Endothelial cell of umbilical vein (primary cell): Measurements from ENCODE around the gene ZFYVE9. TPM values are rescaled to one million over a fixed set of nuclear protein-coding genes. Genes with fewer than 3 reads are reported as not detected.

Experiments
- BruUV-seq: library from RNA; stranded (reverse); fragments of 400-500 nt; replicated peaks from 2 replicates; lab custom pipeline; 2021; lab: Mats Ljungman, UMichigan
- CTCF ChIA-PET: fragments of 300-600, 350-600 bp; sonication (Branson Sonifier 250); formaldehyde crosslinking; loops from one replicate; lab custom pipeline; 2021; ENCODE audit warnings: antibody characterized with exemption, inconsistent platforms; lab: Charles Lee
- POLR2A ChIA-PET: fragments of 300-600, 350-600 bp; sonication (Branson Sonifier 250); formaldehyde crosslinking; loops from one replicate; lab custom pipeline; 2021; ENCODE audit warnings: antibody characterized with exemption, inconsistent platforms; lab: Charles Lee
- DNase-seq: peaks from one replicate; pipeline ENCODE4 v3.0.0-alpha.2; 2011; ENCODE audit warnings: low read depth, low spot score
- FAIRE-seq: peaks from 2 replicates; lab custom pipeline; 2011; peaks lifted over from hg19 to GRCh38; lab: Jason Lieb, UNC
- H2AFZ ChIP-seq: 2 replicates; pipeline ENCODE4 v1.6.0; 2012; ENCODE audit warnings: low read depth, low read length, control low read depth, inconsistent platforms
- H3K27ac ChIP-seq: 2 replicates; pipeline ENCODE4 v1.5.1; 2011; ENCODE audit warnings: low read depth, mild to moderate bottlenecking, control low read depth, low read length, moderate library complexity; ENCODE audit not compliant: insufficient read depth
- H3K27me3 ChIP-seq, 2 experiments: 2 replicates each; pipeline versions ENCODE4 v1.6.0 to v1.6.1; 2011; ENCODE audit warnings: low read length in 2 of 2, mixed read lengths in 1 of 2; ENCODE audit not compliant: control insufficient read depth in 2 of 2, insufficient read depth in 2 of 2
- H3K36me3 ChIP-seq, 2 experiments: 2 replicates in 1 of 2; 3 replicates in 1 of 2; pipeline ENCODE4 v1.5.1; 2011; ENCODE audit warnings: low read length in 2 of 2, mild to moderate bottlenecking in 1 of 2, moderate library complexity in 1 of 2; ENCODE audit not compliant: control insufficient read depth in 2 of 2, insufficient read depth in 2 of 2; ENCODE audit errors: extremely low read depth in 1 of 2
- H3K4me1 ChIP-seq: 3 replicates; pipeline ENCODE4 v1.5.1; 2011; ENCODE audit warnings: mild to moderate bottlenecking, low read length; ENCODE audit not compliant: control insufficient read depth, insufficient read depth; ENCODE audit errors: extremely low read depth
- H3K4me2 ChIP-seq: 2 replicates; pipeline ENCODE4 v1.6.1; 2011; ENCODE audit warnings: low read length, control low read depth, mixed read lengths; ENCODE audit not compliant: insufficient read depth
- H3K4me3 ChIP-seq, 3 experiments: fragments of 200-600 bp in 1 of 3; sonication (generic), shearing (Covaris generic) in 1 of 3; replicated peaks in 1 of 3; 2 replicates each; pipeline ENCODE4 v1.5.1; 2011 to 2016; ENCODE audit warnings: control low read depth in 3 of 3, low read length in 3 of 3, mild to moderate bottlenecking in 2 of 3, inconsistent platforms in 1 of 3, low read depth in 1 of 3, moderate library complexity in 1 of 3; ENCODE audit not compliant: insufficient read depth in 1 of 3
- H3K79me2 ChIP-seq: 2 replicates; pipeline ENCODE4 v1.6.0; 2012; ENCODE audit warnings: low read length, inconsistent platforms; ENCODE audit not compliant: control insufficient read depth, insufficient read depth
- H3K9ac ChIP-seq: replicated peaks from 2 replicates; pipeline ENCODE3; 2011; ENCODE audit warnings: low read length, control low read depth; ENCODE audit not compliant: insufficient read depth; ENCODE audit errors: extremely low read depth
- H3K9me1 ChIP-seq: replicated peaks from 3 replicates; pipeline ENCODE4 v1.6.0; 2011; ENCODE audit warnings: mild to moderate bottlenecking, low read length; ENCODE audit not compliant: control insufficient read depth, insufficient read depth; ENCODE audit errors: extremely low read depth
- H3K9me3 ChIP-seq: replicated peaks from 2 replicates; pipeline ENCODE4 v1.5.1; 2012; ENCODE audit warnings: low read length, inconsistent platforms; ENCODE audit not compliant: control insufficient read depth, insufficient read depth
- H4K20me1 ChIP-seq: replicated peaks from 2 replicates; pipeline ENCODE3; 2011; ENCODE audit warnings: mild to moderate bottlenecking, low read length; ENCODE audit not compliant: control insufficient read depth, insufficient read depth; ENCODE audit errors: extremely low read depth
- CTCF ChIP-seq, 2 donors: IDR thresholded peaks; 1 replicate in 1 of 2; 2 replicates in 1 of 2; pipeline ENCODE4 v1.5.1; 2011; ENCODE audit warnings: low read length in 2 of 2, mild to moderate bottlenecking in 2 of 2, moderate library complexity in 2 of 2, control low read depth in 1 of 2, inconsistent platforms in 1 of 2, low read depth in 1 of 2; ENCODE audit not compliant: insufficient read depth in 1 of 2; ENCODE audit errors: extremely low read depth in 1 of 2
- EZH2 ChIP-seq: IDR thresholded peaks from 2 replicates; pipeline ENCODE4 v1.6.1; 2012; ENCODE audit warnings: borderline replicate concordance, low read depth, mild to moderate bottlenecking, moderate library complexity, low read length, inconsistent platforms; ENCODE audit not compliant: severe bottlenecking
- FOS ChIP-seq: IDR thresholded peaks from 2 replicates; pipeline ENCODE4 v1.6.1; 2011; ENCODE audit warnings: mild to moderate bottlenecking, low read length, moderate library complexity, borderline replicate concordance; ENCODE audit not compliant: insufficient read depth
- GATA2 ChIP-seq: IDR thresholded peaks from 2 replicates; pipeline ENCODE4 v1.7.0; 2011; ENCODE audit warnings: low read depth, mild to moderate bottlenecking, moderate library complexity, mixed read lengths, low read length; ENCODE audit not compliant: insufficient read length, insufficient read depth
- JUN ChIP-seq: IDR thresholded peaks from 2 replicates; pipeline ENCODE4 v1.6.1; 2011; ENCODE audit warnings: borderline replicate concordance, low read depth; ENCODE audit not compliant: insufficient read length, insufficient read depth
- MAX ChIP-seq: IDR thresholded peaks from 2 replicates; pipeline ENCODE4 v1.6.1; 2011; ENCODE audit not compliant: insufficient read depth, insufficient read length
- MYC ChIP-seq: IDR thresholded peaks from one replicate; pipeline ENCODE4 v1.6.1; 2011; ENCODE audit warnings: mild to moderate bottlenecking, low read depth, low read length
- POLR2AphosphoS5 ChIP-seq: IDR thresholded peaks from 2 replicates; pipeline ENCODE4 v1.6.1; 2012; ENCODE audit warnings: low read depth, mild to moderate bottlenecking, control low read depth, low read length, moderate library complexity; ENCODE audit not compliant: insufficient read depth
- dilution Hi-C: fragments of 300-500 bp; cut with MboI; formaldehyde crosslinking; loops from one replicate; pipeline ENCODE4 v1.15.0; 2019; ENCODE audit warnings: low sequenced_read_pairs; ENCODE audit not compliant: extremely low pct_ligation_motif_present
- intact Hi-C: fragments of 100-400 bp; cut with micrococcal nuclease; formaldehyde crosslinking; loops from one replicate; pipeline ENCODE4 v1.10.0; 2022
- polyA plus RNA-seq, 4 experiments: library from polyadenylated mRNA; depleted of rRNA in 3 of 4; stranded (reverse) in 3 of 4; unstranded in 1 of 4; fragments of >200 nt; gene quantifications; 2 replicates each; pipeline versions ENCODE4 v1.2.1 to v1.2.3, GENCODE V29; 2011 to 2012; ENCODE audit warnings: missing spikeins in 1 of 4
- total RNA-seq: library from RNA; stranded (reverse); gene quantifications from 2 replicates; pipeline ENCODE4 v1.2.3, GENCODE V29; 2021

ZFYVE9 gene
- total and polyA plus RNA-seq, 2 donors (not counting 3 experiments of a cell fraction or from before 2014, with no cell fraction given): 4.1 to 16.8 TPM

- no peaks in the 10 kb centered on the region for H3K9me3 ChIP-seq
- H3K4me2 ChIP-seq: no peak overlapping the region
- dilution Hi-C loops: no loop called here
- H2AFZ ChIP-seq: no peak overlapping the region
- ChIA-PET POLR2A (no interaction called here), CTCF (interaction anchor here (0.6 to 1.9 kb wide), 4 partner anchors 16 to 423 kb away, joined by 3 to 5 read pairs (median 3); no protein-coding TSS in a partner anchor)
- H3K9me1 ChIP-seq: no peaks in the 10 kb centered on the region
- FAIRE-seq: no peak
- H4K20me1 ChIP-seq: no peaks in the 10 kb centered on the region
- H3K4me3 ChIP-seq: no peak overlapping the region
- H3K9ac ChIP-seq: no peak overlapping the region
- intact Hi-C loops: no loop called here
- no peaks in the 10 kb centered on the region for H3K36me3 ChIP-seq
- H3K27me3 ChIP-seq: no peaks in the 10 kb centered on the region
- H3K27ac ChIP-seq: no peak overlapping the region
- no peak for DNase-seq
- no peaks in the 10 kb centered on the region for H3K79me2 ChIP-seq
- no peaks in the 10 kb centered on the region for H3K4me1 ChIP-seq
- no TSS peak for BruUV-seq
- TF ChIP-seq POLR2AphosphoS5: no peak
- TF ChIP-seq MAX: no peak
Observed at GRCh38 chr1:52111492-52111891, 30.4 kb upstream of the ZFYVE9 start.

- H3K27ac ChIP-seq: no peak overlapping the region
- no peaks in the 10 kb centered on the region for H3K9me3 ChIP-seq
- no peaks in the 10 kb centered on the region for H3K9me1 ChIP-seq
- no peak for TF ChIP-seq CTCF (IDR thresholded peaks at IDR 0.05; ENCODE audit: extremely low read depth in 1 of 2, insufficient read depth in 1 of 2, low read depth in 1 of 2, low read length in 2 of 2)
- TF ChIP-seq GATA2: no peak
- no peak for TF ChIP-seq EZH2
- no peak for TF ChIP-seq MYC
- TF ChIP-seq MAX: no peak
- TF ChIP-seq JUN: no peak
- TF ChIP-seq FOS: no peak
- no peak overlapping the region for H3K4me3 ChIP-seq
- intact Hi-C loops (no loop called here), dilution Hi-C loops (no loop called here)
- no peaks in the 10 kb centered on the region for H3K36me3 ChIP-seq
- no peaks in the 10 kb centered on the region for H3K4me1 ChIP-seq
- no peaks in the 10 kb centered on the region for H3K27me3 ChIP-seq
- no peak for DNase-seq
- ChIA-PET CTCF (interaction anchor here (1.4 to 1.9 kb wide), 2 partner anchors 15 to 52 kb away, joined by 3 to 4 read pairs; no protein-coding TSS in a partner anchor), POLR2A (interaction anchor here (0.7 kb wide), 1 partner anchor 79 kb away, joined by 7 read pairs; no protein-coding TSS in a partner anchor)
- FAIRE-seq: no peak
- H4K20me1 ChIP-seq: no peaks in the 10 kb centered on the region
- no peak overlapping the region for H3K4me2 ChIP-seq
- H3K9ac ChIP-seq: no peak overlapping the region
- no peaks in the 10 kb centered on the region for H3K79me2 ChIP-seq
- no TSS peak for BruUV-seq
- no peak overlapping the region for H2AFZ ChIP-seq
Observed at GRCh38 chr1:52112489-52112888, 29.4 kb upstream of the ZFYVE9 start.
